ENCODE measurements around the gene TMEM9. TPM values are rescaled to one million over a fixed set of nuclear protein-coding genes. Genes with fewer than 3 reads are reported as not detected.

TMEM9 gene
- total RNA-seq, 4 donors from 2014 or later = 73.6 to 163 (median 117) TPM

- H3K4me3 ChIP-seq = no peak overlapping the region
- intact Hi-C loops (cut with DNase I; ENCODE audit: low total_unique reads) = no loop called here
- no peaks in the 10 kb centered on the region for H3K9me3 ChIP-seq
- H3K4me1 ChIP-seq = peaks cover 0 to 7% of the 10 kb centered on the region in 2 donors
- H3K27me3 ChIP-seq = no peaks in the 10 kb centered on the region
- no peaks in the 10 kb centered on the region for H3K36me3 ChIP-seq
- no peak for TF ChIP-seq CTCF (IDR thresholded peaks at IDR 0.05)
- no peak for TF ChIP-seq POLR2A (IDR thresholded peaks at IDR 0.05)
- H3K27ac ChIP-seq = no peak overlapping the region
- DNase-seq = no peak
Observed at GRCh38 chr1:201140941-201141260, 13.4 kb downstream of the TMEM9 start.

- Histone ChIP-seq H3K4me1 (peaks cover 0 to 7% of the 10 kb centered on the region in 2 donors), H3K36me3 (no peaks in the 10 kb centered on the region), H3K27me3 (no peaks in the 10 kb centered on the region), H3K9me3 (no peaks in the 10 kb centered on the region), H3K4me3 (no peak overlapping the region), H3K27ac (no peak overlapping the region)
- TF ChIP-seq POLR2A (IDR thresholded peaks at IDR 0.05) (no peak), CTCF (IDR thresholded peaks at IDR 0.05) (no peak)
- DNase-seq = no peak
- intact Hi-C loops (cut with DNase I; ENCODE audit: low total_unique reads) = no loop called here
Observed at GRCh38 chr1:201140235-201140940, 13.9 kb downstream of the TMEM9 start.

GRCh38 chr1:201139756-201140155 lies 14.5 kb downstream of the TMEM9 start:
- no peak for DNase-seq
- Histone ChIP-seq H3K9me3 (no peaks in the 10 kb centered on the region), H3K36me3 (no peaks in the 10 kb centered on the region), H3K4me3 (no peak overlapping the region), H3K27ac (no peak overlapping the region), H3K27me3 (no peaks in the 10 kb centered on the region), H3K4me1 (peaks cover 0 to 7% of the 10 kb centered on the region in 2 donors)
- TF ChIP-seq POLR2A (IDR thresholded peaks at IDR 0.05) (no peak), CTCF (IDR thresholded peaks at IDR 0.05) (no peak)
- intact Hi-C loops (cut with DNase I; ENCODE audit: low total_unique reads) = no loop called here

GRCh38 chr1:201139306-201139705 lies 15.0 kb downstream of the TMEM9 start:
- Histone ChIP-seq H3K4me3 (no peak overlapping the region), H3K27me3 (no peaks in the 10 kb centered on the region), H3K9me3 (no peaks in the 10 kb centered on the region), H3K4me1 (peaks cover 0 to 7% of the 10 kb centered on the region in 2 donors), H3K27ac (no peak overlapping the region), H3K36me3 (no peaks in the 10 kb centered on the region)
- TF ChIP-seq POLR2A (IDR thresholded peaks at IDR 0.05) (no peak), CTCF (IDR thresholded peaks at IDR 0.05) (no peak)
- no peak for DNase-seq
- intact Hi-C loops (cut with DNase I; ENCODE audit: low total_unique reads) = no loop called here

GRCh38 chr1:201138311-201138840 lies 15.9 kb downstream of the TMEM9 start:
- peak overlapping the region; percentile 75 to 78 for H3K27ac ChIP-seq
- H3K36me3 ChIP-seq = no peaks in the 10 kb centered on the region
- no peak overlapping the region for H3K4me3 ChIP-seq
- DNase-seq = no peak
- intact Hi-C loops (cut with DNase I; ENCODE audit: low total_unique reads) = no loop called here
- TF ChIP-seq CTCF (IDR thresholded peaks at IDR 0.05) (no peak), POLR2A (IDR thresholded peaks at IDR 0.05) (no peak)
- H3K4me1 ChIP-seq = peaks cover 0 to 7% of the 10 kb centered on the region in 2 donors
- no peaks in the 10 kb centered on the region for H3K27me3 ChIP-seq
- no peaks in the 10 kb centered on the region for H3K9me3 ChIP-seq
